Esophagus squamous epithelium (tissue), 4 donors: ENCODE measurements around the gene APBB1IP.

Experiments
- POLR2A ChIP-seq, 4 donors: fragments of 450-650 bp; IDR thresholded peaks; one replicate each; pipeline ENCODE4 v1.6.1; 2017; ENCODE audit warnings: antibody characterized with exemption in 4 of 4, mild to moderate bottlenecking in 4 of 4, moderate library complexity in 3 of 4
- TF ChIP-seq, protein P1 (sequence below), 6 experiments: fragments of 450-650 bp in 4 of 6; fragments of 200-600 bp in 2 of 6; sonication (generic) in 2 of 6; IDR thresholded peaks; one replicate each; pipeline ENCODE4 v1.5.1; 2016 to 2019; ENCODE audit warnings: antibody characterized with exemption in 6 of 6, mild to moderate bottlenecking in 4 of 6, moderate library complexity in 4 of 6

DNA sequence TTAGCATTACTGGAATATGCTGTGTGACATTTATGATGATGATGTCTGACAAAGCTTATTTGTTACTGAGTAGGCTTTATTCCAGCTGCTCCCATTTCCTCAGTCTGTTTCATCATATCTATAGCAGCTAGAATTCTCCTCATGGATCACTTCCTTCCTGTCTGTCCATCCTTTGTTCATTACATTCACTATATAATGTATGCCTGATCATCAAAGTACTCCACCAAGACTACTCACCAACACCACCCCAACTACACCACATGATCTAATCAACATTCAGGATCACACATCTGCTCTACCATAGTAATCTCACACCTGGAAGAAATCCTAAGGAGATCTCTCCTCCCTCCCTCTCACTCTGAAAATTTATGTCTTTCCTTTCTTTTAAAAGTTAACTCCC, 61.3 kb downstream of the APBB1IP start:
- TF ChIP-seq, protein P1, sequence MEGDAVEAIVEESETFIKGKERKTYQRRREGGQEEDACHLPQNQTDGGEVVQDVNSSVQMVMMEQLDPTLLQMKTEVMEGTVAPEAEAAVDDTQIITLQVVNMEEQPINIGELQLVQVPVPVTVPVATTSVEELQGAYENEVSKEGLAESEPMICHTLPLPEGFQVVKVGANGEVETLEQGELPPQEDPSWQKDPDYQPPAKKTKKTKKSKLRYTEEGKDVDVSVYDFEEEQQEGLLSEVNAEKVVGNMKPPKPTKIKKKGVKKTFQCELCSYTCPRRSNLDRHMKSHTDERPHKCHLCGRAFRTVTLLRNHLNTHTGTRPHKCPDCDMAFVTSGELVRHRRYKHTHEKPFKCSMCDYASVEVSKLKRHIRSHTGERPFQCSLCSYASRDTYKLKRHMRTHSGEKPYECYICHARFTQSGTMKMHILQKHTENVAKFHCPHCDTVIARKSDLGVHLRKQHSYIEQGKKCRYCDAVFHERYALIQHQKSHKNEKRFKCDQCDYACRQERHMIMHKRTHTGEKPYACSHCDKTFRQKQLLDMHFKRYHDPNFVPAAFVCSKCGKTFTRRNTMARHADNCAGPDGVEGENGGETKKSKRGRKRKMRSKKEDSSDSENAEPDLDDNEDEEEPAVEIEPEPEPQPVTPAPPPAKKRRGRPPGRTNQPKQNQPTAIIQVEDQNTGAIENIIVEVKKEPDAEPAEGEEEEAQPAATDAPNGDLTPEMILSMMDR (IDR thresholded peaks at IDR 0.05): no peak
- no peak for TF ChIP-seq POLR2A (IDR thresholded peaks at IDR 0.05)
